ENCODE measurements around the gene ATP4B.

DNA sequence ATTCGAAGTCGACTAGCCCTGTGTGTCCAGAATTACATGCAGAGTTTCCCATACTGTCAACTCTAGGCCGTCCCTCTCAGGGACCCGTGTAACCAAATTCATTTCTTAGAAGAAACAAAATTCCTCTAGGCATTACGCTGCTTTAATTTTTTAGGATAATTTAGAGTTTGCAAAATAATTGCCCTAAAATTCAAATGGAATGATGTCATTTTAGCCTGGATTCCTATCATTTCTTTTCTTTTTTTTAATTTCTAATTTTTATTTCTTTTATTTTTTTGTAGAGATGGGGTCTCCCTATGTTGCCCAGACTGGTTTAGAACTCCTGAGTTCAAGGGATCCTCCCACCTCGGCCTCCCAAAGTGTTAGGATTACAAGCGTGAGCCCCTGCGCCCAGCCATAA, 1.3 kb upstream of the ATP4B start:
- TF ChIP-seq, protein P1, sequence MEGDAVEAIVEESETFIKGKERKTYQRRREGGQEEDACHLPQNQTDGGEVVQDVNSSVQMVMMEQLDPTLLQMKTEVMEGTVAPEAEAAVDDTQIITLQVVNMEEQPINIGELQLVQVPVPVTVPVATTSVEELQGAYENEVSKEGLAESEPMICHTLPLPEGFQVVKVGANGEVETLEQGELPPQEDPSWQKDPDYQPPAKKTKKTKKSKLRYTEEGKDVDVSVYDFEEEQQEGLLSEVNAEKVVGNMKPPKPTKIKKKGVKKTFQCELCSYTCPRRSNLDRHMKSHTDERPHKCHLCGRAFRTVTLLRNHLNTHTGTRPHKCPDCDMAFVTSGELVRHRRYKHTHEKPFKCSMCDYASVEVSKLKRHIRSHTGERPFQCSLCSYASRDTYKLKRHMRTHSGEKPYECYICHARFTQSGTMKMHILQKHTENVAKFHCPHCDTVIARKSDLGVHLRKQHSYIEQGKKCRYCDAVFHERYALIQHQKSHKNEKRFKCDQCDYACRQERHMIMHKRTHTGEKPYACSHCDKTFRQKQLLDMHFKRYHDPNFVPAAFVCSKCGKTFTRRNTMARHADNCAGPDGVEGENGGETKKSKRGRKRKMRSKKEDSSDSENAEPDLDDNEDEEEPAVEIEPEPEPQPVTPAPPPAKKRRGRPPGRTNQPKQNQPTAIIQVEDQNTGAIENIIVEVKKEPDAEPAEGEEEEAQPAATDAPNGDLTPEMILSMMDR (IDR thresholded peaks at IDR 0.05; ENCODE audit: low read length), result no peak
- TF ChIP-seq EZH2 (optimal IDR thresholded peaks at IDR 0.05; ENCODE audit: low read depth, low read length) (no peak), EZH2phosphoT487 (IDR thresholded peaks at IDR 0.05; ENCODE audit: low read length) (no peak)

Data from MM.1S (cell line).